NCI-H1436 (cell line): ENCODE measurements around the gene RPS16.
A peak's percentile ranks its signal among the peaks of the same experiment; 100 is the strongest.

Experiments
- DNase-seq: peaks from one replicate; lab custom pipeline; 2025; lab: John Stamatoyannopoulos, UW

Gene RPS16

DNA sequence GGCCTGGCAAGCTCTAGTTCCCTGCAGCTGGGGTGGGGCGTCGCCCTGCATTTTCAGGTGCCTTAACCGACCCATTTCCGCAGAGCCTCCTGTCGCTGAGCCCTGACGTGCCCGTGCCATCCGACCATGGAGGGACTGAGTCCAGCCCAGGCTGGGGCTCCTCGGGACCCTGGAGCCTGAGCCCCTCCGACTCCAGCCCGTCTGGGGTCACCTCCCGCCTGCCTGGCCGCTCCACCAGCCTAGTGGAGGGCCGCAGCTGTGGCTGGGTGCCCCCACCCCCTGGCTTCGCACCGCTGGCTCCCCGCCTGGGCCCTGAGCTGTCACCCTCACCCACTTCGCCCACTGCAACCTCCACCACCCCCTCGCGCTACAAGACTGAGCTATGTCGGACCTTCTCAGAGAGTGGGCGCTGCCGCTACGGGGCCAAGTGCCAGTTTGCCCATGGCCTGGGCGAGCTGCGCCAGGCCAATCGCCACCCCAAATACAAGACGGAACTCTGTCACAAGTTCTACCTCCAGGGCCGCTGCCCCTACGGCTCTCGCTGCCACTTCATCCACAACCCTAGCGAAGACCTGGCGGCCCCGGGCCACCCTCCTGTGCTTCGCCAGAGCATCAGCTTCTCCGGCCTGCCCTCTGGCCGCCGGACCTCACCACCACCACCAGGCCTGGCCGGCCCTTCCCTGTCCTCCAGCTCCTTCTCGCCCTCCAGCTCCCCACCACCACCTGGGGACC, 27.9 kb downstream of the RPS16 start:
- DNase-seq = no peak

DNA sequence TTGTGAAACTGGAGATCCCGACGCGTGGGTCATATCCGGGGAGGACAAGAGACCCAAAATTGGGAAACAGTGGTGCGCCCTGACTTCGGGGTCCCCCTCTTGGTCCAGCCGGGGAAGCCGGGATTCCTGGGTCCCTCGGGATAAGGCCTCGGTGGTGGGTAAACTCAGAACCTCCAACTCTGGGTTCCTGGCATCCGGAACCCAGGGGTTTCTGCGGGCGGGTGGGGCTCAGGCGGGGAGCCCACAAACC, 28.4 kb downstream of the RPS16 start:
- no peak for DNase-seq

GRCh38 chr19:39406656-39407409, 28.9 kb downstream of the RPS16 start, which contains the start of gene ZFP36:
ZFP36 (plus strand) TSS chr19:39406847; CDS start chr19:39406905, 58 bp downstream.
- peak; percentile 46 for DNase-seq

- DNase-seq = no peak
Observed at GRCh38 chr19:39405958-39406655, 29.6 kb downstream of the RPS16 start.

DNA sequence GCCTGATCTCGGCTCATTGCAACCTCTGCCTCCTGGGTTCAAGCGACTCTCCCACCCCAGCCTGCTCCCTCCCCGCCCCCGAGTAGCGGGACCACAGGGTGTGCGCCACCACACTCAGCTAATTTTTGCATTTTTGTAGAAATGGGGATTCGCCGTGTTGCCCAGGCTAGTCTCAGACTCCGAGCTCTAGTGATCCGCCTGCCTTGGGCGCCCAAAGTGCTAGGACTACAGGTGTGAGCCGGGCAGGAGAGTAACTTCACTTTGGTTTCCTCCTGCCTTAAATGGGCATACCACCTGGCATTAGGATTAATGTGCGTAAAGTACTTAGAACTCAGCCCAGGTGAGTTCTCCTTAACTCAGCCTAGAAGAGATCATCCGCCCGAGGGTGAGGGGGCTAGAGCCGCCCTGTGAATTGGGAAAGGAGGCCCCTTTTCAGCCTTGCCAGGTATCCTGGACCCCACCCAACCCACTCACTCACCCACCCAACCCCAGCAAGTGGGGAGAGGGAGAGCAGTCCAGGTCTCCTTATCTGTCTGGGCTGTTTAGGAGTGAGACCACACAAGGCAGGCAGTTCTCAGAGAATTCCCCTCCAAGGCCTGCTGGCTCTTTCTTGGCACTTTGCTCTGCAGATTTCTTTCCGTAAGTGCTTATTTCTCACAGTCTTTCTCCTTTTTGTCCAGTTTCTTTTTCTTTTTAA, 30.3 kb downstream of the RPS16 start:
- no peak for DNase-seq

- peak; percentile 74 for DNase-seq
Observed at GRCh38 chr19:39403331-39404312, 32.1 kb downstream of the RPS16 start.

DNA sequence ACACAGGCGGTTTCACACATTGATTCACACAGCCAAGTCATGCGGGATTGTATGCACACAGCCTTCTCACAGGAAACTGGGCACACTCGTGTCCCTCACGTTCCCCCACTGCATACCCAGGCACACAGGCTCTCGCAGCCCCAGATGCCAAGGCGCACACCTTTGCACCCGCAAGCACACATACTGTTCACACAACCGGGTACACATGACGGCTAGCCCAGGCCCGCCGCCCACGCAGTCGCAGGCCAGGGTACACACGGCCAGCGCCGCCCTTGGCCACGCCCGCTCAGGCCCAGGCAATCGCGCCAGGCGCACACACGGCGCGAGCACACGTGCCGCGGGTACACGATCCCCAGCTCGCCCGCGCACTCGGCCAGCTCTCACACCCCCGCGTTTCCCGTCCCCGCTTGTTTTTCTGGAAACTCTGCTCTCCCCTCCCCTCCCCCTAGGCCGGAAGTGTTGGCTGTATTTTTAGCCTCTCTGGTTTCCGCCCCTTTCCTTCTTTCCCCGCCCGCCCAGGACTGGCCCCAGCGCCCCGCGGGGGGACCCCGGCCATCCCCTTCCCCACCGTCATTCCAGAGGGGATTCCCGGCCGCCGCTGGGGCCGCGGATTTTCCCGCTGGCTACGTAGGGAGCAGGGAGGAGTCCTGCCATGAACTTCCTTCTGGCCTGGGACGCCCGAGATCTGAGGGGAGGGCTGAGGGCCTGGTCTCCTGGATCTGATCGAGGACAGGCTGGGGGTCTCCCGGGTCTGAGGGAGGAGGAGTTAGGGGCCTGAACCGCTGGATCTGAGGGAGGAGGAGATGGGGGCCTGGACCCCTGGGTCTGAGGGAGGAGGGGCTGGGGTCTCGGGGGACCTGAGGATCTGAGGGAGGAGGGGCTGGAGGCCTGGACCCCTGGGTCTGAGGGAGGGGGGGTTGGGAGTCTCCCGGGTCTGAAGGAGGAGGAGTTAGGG, 33.1 kb downstream of the RPS16 start:
- peak; percentile 39 for DNase-seq

- no peak for DNase-seq
Observed at GRCh38 chr19:39401549-39402345, 34.0 kb downstream of the RPS16 start.

DNA sequence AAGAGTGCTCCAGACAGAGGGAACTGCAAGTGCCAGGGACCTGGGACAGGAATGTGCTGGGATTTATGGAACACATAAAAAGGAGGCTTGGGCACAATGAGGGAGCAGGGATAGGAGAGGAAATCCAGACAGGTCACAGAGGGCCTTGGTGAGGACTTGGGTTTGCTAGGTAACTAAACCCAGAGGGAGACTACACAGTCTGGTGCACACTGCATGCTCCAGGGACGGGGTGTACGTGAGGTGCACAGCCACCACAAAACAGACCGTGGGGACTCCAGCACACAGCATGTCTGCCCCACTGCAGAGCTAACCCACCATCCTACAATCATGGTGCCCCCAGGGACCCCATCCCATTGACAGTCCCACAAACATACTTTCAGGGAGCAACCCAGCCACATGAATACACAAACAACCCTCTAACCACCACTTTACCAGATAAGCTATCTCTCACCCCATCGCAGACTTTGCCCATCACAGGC, 34.6 kb downstream of the RPS16 start:
- no peak for DNase-seq

DNA sequence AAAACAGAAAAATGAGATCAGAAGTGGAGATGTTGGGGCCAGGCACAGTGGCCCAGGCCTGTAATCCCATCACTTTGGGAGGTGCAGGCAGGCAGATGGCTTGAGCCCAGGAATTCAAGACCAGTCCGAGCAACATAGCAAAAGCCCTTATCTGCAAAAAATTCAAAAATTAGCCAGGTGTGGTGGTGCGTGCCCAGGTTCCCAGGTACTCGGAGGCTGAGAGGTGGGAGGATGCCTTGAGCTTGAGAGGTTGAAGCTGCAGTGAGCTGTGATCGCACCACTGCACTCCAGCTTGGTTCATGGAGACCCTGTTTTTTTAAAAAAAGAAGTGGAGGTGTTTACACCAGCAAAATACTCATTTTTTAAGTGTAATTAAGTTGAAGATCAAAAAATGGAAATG, 35.7 kb downstream of the RPS16 start:
- DNase-seq = no peak

DNA sequence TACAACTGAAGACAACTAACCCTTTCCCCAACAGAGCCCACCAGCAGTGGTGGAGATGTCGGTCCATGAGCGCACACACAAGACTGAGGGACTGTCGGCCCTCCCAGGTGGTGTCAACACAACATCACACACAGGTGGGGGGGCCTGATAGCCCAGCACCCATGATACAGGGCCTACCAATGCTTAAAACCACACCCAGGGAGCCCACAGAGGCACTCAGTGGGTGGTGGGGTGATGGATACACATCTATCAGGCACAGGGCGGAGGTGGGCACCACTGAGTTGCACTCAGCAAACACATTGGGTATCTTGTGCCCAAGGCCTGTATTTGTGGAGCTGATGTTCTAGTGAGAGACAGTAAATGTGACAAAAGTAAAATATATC, 36.1 kb downstream of the RPS16 start:
- no peak for DNase-seq

GRCh38 chr19:39398297-39398864, 37.4 kb downstream of the RPS16 start:
- no peak for DNase-seq

DNA sequence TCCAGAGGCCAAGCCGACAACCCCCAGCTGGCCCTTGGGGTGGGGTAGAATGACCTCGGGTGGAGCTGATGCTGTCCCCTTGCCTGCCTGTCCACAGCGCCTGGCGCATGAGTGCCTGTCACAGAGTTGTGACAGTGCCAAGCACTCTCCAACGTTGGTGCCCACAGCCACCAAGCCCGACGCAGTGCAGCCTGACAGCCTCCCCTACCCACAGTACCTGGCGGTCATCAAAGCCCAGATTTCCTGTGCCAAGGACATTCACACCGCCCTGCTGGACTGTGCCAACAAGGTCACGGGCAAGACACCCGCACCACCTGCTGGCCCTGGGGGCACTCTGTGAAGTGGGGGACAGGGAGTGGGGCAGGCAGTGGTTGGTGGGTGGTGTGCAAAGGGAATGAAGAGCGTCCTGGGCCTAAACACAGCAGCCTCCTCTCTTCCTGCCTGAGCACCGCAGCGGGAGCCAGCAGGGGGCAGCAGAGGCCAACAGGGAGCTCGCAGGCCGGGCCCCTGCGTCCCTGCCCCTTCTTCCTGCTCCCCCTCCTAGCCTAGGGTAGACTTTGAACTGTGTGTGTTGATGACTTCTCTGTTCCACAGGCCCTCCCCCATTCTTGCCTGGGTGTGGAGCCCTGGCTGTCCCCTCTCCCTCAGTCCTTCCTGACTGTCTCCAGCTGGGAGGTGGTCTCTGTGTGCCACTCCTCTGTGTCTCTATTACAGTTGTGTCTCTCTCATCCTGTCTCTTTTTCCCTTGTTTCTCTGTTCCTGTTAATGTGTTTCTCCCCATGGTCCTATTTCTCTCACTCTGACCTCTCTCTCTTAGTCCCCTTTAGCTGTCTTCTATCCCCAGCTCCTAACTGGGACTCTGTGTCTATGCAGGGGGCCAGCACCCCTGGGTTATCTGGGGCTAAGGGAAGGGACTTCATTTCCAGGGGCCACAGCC, 38.1 kb downstream of the RPS16 start:
- peak; percentile 82 for DNase-seq

DNA sequence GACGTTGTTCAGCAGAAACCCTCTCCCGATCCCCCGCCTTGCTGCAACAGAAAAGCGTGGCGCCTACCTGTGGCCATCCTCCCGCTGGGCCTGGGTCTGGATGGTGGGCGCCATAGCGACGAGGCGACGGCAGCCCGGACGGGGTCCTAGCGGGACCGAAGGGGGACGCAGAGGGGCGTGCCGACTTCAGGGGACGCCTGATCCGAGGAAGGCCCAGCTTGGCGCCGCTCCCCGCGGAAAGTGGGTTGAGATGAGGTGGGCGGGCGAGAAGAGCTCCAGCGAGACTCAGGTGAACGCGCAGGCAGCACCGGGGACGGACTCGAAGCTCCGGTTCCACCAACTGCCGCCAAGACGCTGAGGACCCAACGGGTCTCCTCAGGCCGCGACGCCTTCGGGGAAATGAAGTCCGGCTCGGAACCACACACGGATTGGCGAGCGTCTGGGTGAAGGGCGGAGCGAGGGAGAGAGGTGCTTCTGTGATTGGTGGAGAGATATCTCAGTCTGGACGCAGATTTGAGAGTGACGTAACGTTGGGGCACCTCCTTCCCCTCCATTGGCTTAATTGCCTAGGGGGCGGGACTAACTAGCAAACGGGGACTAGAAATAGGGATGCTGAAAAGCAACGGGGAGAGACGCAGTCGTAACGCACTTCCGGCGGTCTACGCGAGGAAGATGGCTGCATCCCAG, 44.9 kb downstream of the RPS16 start, which contains the start of the genes MED29 and PAF1:
Gene MED29 (plus strand): TSS at position 628 of the 687 bp plus-strand sequence. CDS start 45 bp downstream, at position 673.
Gene PAF1 (minus strand): TSS at position 356 of the 687 bp plus-strand sequence. CDS start 242 bp downstream, at position 114.
- DNase-seq = peak; percentile 99

DNA sequence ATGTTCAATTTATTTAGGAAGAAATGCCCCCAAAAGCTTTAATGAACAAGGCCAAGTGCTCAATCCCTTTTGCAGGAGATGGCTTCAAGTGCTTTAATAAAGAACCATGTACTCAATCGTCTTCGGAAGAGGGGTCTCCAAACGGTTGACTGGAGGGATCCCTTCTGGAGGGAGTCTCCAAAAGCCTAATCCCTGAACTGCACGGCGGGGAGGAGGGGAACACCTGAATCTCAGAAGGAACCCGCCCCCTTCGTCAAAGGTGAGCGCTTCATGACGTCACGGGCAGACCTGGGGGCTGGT, 45.3 kb downstream of the RPS16 start:
- DNase-seq = no peak

- no peak for DNase-seq
Observed at GRCh38 chr19:39389631-39390414, 45.9 kb downstream of the RPS16 start.
